ENCODE measurements around the gene FGF14.
"Not testable (repeated sequence)": the region's sequence is repeated elsewhere in the genome, so short reads cannot be mapped to it uniquely, and the experiment has no call there.

FGF14 gene

GRCh38 chr13:102122147-102122546 lies 279.7 kb downstream of the FGF14 start:
- ATAC-seq (replicated peaks) (no peak), DNase-seq (no peak)
- Mint-ChIP-seq H3K27me3 (no peaks in the 10 kb centered on the region), H3K4me1 (no peaks in the 10 kb centered on the region), H3K4me3 (no peak overlapping the region), H3K36me3 (no peaks in the 10 kb centered on the region), H3K27ac (no peak overlapping the region), H3K9me3 (no peaks in the 10 kb centered on the region)

DNA sequence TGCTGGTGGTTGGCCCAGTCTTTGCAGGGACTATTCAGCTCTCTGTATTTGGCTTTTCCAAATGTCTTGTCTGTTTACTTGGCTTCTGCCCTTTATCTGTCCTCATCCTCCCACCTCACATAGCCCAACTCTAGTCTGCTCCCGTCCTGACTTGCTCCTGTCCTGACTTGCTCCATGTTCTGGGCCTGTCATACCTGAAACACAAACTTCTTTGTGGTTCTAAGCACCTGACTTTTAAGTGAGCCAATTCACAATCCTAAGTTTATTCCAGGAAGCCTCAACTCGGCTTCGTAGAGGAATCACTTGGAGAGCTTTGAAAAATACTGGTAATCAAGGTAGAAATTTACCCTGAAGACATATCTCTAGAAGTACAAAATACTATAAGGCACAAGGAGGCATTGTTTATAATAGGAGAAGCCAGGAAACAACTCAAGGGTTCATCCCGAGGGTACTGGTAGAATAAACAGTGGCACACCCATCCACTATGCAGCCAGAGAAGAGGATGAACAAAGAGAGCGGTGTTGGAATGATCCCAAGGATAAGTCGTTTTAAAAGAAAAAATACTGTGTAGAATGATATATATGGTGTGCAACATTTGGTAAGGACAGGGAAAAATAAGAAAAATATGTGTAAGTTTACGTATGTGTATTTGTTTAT lies 284.5 kb downstream of the FGF14 start:
- H3K4me3 Mint-ChIP-seq, result no peak overlapping the region
- H3K27ac Mint-ChIP-seq, result no peak overlapping the region
- no peaks in the 10 kb centered on the region for H3K4me1 Mint-ChIP-seq
- DNase-seq, result no peak
- H3K36me3 Mint-ChIP-seq, result no peaks in the 10 kb centered on the region
- H3K27me3 Mint-ChIP-seq, result no peaks in the 10 kb centered on the region
- no peak for ATAC-seq (replicated peaks)
- H3K9me3 Mint-ChIP-seq, result peaks cover 0 to 1% of the 10 kb centered on the region in 2 donors

- DNase-seq (no peak), ATAC-seq (replicated peaks) (no peak)
- H3K4me1 Mint-ChIP-seq, result no peaks in the 10 kb centered on the region
- no peaks in the 10 kb centered on the region for H3K27me3 Mint-ChIP-seq
- H3K9me3 Mint-ChIP-seq, result peaks cover 0 to 1% of the 10 kb centered on the region in 2 donors
- no peak overlapping the region for H3K27ac Mint-ChIP-seq
- H3K36me3 Mint-ChIP-seq, result no peaks in the 10 kb centered on the region
- H3K4me3 Mint-ChIP-seq, result no peak overlapping the region
Measured at GRCh38 chr13:102103469-102103868, 298.4 kb downstream of the FGF14 start.

DNA sequence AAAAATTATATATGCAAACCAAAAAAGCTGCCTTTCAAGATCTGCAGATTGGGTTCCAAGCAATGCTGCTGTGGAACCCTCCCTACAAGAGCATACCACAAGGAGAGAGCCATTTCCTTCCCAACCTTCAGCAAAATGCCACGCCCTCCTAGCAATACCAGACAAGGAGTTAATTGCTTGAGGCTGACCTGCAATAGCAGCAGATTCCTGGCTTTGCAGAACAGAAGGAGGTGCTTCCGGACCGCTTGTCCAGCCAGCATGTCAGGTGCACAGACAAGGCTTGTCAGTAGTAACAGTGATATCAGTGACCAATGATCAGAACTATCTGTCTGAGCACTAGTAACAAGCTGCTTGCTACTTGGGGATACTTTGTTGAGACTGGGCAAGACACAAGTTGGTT lies 301.6 kb downstream of the FGF14 start:
- DNase-seq (no peak), ATAC-seq (replicated peaks) (no peak)
- Mint-ChIP-seq H3K27ac (no peak overlapping the region), H3K36me3 (no peaks in the 10 kb centered on the region), H3K4me3 (no peak overlapping the region), H3K27me3 (no peaks in the 10 kb centered on the region), H3K9me3 (peaks cover 0 to 1% of the 10 kb centered on the region in 2 donors), H3K4me1 (no peaks in the 10 kb centered on the region)

DNA sequence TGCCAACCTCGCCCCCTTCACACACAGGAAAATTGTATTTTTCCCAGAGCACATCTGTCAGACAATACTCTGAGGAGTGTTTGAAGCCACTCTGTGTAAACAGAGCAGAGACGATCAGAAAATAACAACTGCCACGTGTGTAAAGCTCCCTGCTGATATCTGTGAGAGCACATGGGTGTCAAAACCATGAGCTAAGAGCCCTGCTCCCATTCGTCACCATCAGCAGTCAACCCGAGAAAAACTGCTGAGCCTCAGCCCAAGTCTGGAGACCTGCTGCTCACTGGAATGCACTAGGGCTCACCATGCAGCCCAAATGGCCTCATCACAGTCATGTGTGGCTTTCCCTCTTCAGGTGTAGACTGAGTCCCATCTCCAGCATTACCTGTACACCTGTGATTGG lies 304.1 kb downstream of the FGF14 start:
- Mint-ChIP-seq H3K4me1 (no peaks in the 10 kb centered on the region), H3K4me3 (no peak overlapping the region), H3K27ac (no peak overlapping the region), H3K36me3 (no peaks in the 10 kb centered on the region), H3K9me3 (no peaks in the 10 kb centered on the region), H3K27me3 (no peaks in the 10 kb centered on the region)
- DNase-seq, result no peak
- no peak for ATAC-seq (replicated peaks)

DNA sequence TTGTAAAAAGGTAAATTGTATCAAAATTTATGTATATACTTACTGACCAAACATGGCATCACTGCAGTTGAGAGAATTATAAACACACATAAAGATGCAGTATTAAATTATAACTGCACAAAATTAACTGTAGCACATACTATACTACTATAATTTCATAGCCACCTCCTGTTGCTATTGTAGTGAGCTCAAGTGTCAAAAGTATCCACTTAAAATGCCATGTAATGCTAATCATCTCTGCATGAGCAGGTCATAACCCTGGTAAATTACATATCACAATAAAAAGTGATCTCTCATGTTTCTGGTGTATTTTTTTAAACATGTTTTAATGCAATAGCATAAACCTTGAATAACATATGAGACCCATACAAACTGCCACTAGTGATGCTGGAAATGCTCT lies 308.6 kb downstream of the FGF14 start:
- not testable (repeated sequence) for H3K27ac Mint-ChIP-seq; H3K36me3 Mint-ChIP-seq; H3K4me1 Mint-ChIP-seq; DNase-seq; ATAC-seq (replicated peaks); H3K4me3 Mint-ChIP-seq; H3K9me3 Mint-ChIP-seq; H3K27me3 Mint-ChIP-seq

DNA sequence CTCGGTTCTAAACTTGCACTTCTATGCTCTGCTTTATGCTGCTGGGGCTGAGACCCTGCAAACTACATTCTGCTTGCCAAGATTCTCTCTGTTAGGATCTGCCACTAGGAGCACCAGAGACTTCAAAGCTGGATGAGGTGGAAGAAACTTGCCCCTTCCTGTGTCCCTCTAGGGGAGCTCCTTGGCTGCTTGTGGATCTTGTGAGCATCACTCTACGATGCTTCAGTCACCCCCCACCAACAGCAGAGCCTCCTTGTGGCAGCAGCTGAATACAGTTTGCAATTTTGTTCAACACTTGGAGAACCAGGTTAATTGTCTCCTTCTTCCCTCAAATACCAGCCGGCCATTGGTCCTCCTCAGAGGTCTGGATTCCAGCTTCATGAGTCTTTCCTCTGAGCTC lies 310.6 kb downstream of the FGF14 start:
- H3K36me3 Mint-ChIP-seq, result no peaks in the 10 kb centered on the region
- H3K4me1 Mint-ChIP-seq, result no peaks in the 10 kb centered on the region
- H3K27ac Mint-ChIP-seq, result no peak overlapping the region
- DNase-seq (no peak), ATAC-seq (replicated peaks) (no peak)
- no peaks in the 10 kb centered on the region for H3K9me3 Mint-ChIP-seq
- no peak overlapping the region for H3K4me3 Mint-ChIP-seq
- H3K27me3 Mint-ChIP-seq, result no peaks in the 10 kb centered on the region

- ATAC-seq (replicated peaks) (no peak), DNase-seq (no peak)
- Mint-ChIP-seq H3K36me3 (no peaks in the 10 kb centered on the region), H3K4me3 (no peak overlapping the region), H3K27ac (no peak overlapping the region), H3K4me1 (no peaks in the 10 kb centered on the region), H3K9me3 (no peaks in the 10 kb centered on the region), H3K27me3 (no peaks in the 10 kb centered on the region)
Measured at GRCh38 chr13:102090532-102090931, 311.3 kb downstream of the FGF14 start.

- Mint-ChIP-seq H3K4me3 (no peak overlapping the region), H3K4me1 (no peaks in the 10 kb centered on the region), H3K9me3 (no peaks in the 10 kb centered on the region), H3K27me3 (no peaks in the 10 kb centered on the region), H3K27ac (no peak overlapping the region), H3K36me3 (no peaks in the 10 kb centered on the region)
- DNase-seq (no peak), ATAC-seq (replicated peaks) (no peak)
Measured at GRCh38 chr13:102089722-102090121, 312.1 kb downstream of the FGF14 start.

DNA sequence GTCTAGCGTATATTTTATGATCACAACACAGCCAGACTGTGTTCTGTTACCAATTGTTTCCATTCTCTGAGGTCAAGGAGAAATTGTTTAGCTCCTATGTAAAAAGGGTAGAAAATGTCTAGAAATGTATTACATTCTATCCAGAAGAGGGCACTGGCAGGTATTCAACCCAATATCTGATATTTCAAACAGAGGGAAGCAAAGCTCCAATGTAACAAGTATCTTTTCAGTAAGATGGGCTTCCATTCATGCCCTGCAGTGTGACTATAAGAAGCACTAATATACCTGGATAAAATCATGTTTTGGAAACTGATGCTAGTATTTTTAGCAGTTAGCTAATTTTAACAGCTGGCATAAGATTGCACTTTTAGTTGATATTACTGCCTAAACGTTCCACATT lies 312.7 kb downstream of the FGF14 start:
- ATAC-seq (replicated peaks) (no peak), DNase-seq (no peak)
- Mint-ChIP-seq H3K9me3 (no peaks in the 10 kb centered on the region), H3K4me3 (no peak overlapping the region), H3K27me3 (no peaks in the 10 kb centered on the region), H3K27ac (no peak overlapping the region), H3K4me1 (no peaks in the 10 kb centered on the region), H3K36me3 (no peaks in the 10 kb centered on the region)

DNA sequence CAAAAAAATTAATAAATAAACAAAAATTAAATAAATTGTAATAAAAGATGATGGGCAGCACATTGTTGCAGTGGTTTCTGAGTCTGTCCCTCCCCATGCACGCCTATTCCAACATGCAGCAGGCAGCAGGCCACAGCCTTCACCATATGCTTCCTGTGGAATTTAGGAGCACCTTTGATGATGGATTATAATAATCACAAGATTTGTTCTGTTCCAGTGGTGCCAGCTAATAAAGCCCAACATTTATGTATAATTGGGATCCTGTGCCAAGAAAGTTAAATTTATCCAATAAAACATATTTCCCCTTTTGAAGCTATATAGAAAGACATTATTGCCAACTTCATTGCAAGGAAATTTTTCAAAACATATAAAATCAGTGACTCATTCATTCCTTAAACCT lies 328.6 kb downstream of the FGF14 start:
- H3K4me1 Mint-ChIP-seq, result no peaks in the 10 kb centered on the region
- no peak overlapping the region for H3K27ac Mint-ChIP-seq
- DNase-seq, result no peak

DNA sequence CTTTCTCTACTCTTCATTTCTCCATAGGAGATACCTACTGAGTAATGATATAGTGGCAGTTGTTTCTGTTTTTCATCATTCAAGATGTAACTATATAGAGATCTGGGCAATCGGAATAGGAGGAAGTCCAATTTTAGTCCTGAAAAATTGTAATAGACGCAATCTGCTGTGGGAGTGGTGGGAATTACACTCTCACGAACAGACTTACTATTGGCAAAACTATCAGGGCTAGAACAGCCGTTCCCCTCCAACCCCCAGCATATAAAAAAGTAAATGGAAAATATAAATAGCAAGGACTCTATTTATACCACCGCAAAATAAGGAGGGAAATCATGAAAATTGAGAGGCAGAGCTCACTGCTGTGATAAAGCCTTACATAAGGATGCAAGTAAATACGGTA lies 330.1 kb downstream of the FGF14 start:
- Mint-ChIP-seq H3K27ac (no peak overlapping the region), H3K9me3 (peaks cover 0 to 6% of the 10 kb centered on the region in 2 donors), H3K27me3 (no peaks in the 10 kb centered on the region), H3K36me3 (no peaks in the 10 kb centered on the region), H3K4me3 (no peak overlapping the region), H3K4me1 (no peaks in the 10 kb centered on the region)
- no peak for ATAC-seq (replicated peaks)
- no peak for DNase-seq

More for the DNA sequence above, 328.6 kb downstream of the FGF14 start:
- Mint-ChIP-seq H3K4me3 (no peak overlapping the region), H3K9me3 (peaks cover 0 to 2% of the 10 kb centered on the region in 2 donors), H3K27me3 (no peaks in the 10 kb centered on the region), H3K36me3 (no peaks in the 10 kb centered on the region)
- ATAC-seq (replicated peaks), result no peak

DNA sequence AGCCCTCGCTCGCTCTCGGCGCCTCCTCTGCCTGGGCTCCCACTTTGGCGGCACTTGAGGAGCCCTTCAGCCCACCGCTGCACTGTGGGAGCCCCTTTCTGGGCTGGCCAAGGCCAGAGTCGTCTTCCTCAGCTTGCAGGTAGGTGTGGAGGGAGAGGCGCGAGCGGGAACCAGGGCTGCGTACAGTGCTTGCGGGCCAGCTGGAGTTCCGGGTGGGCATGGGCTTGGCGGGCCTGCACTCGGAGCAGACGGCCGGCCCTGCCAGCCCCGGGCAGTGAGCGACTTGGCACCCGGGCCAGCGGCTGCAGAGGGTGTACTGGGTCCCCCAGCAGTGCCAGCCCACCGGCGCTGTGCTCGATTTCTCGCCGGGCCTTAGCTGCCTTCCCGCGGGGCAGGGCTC lies 333.5 kb downstream of the FGF14 start:
- H3K27ac Mint-ChIP-seq; H3K27me3 Mint-ChIP-seq; H3K36me3 Mint-ChIP-seq; H3K4me1 Mint-ChIP-seq; DNase-seq; H3K9me3 Mint-ChIP-seq; ATAC-seq (replicated peaks); H3K4me3 Mint-ChIP-seq: not testable (repeated sequence)

- ATAC-seq (replicated peaks), result no peak
- no peaks in the 10 kb centered on the region for H3K27me3 Mint-ChIP-seq
- no peak for DNase-seq
- peaks cover 17 to 36% of the 10 kb centered on the region in 2 donors for H3K9me3 Mint-ChIP-seq
- no peaks in the 10 kb centered on the region for H3K36me3 Mint-ChIP-seq
- no peaks in the 10 kb centered on the region for H3K4me1 Mint-ChIP-seq
- H3K27ac Mint-ChIP-seq, result no peak overlapping the region
- H3K4me3 Mint-ChIP-seq, result no peak overlapping the region
Measured at GRCh38 chr13:102055090-102055779, 346.6 kb downstream of the FGF14 start.

DNA sequence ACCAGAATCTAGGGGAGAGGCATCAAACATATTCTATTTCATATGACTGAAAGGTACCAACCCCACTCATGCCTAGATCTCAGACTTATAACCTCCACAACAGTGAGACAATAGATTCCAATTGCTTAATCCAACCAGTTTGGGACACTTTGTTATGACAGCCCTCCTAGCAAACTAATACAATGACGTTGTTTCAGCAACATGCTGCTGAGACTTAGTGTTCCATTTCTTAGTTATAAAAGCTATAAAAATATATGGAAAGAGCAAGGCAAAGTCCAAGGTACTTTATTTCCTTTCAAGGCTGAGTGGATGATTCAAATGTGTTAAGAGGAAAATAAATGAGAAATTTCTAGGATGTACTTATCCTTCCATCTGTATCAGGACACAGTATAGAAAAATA lies 352.0 kb downstream of the FGF14 start:
- no peaks in the 10 kb centered on the region for H3K36me3 Mint-ChIP-seq

More for the DNA sequence above, 352.0 kb downstream of the FGF14 start:
- Mint-ChIP-seq H3K4me3 (no peak overlapping the region), H3K27me3 (no peaks in the 10 kb centered on the region), H3K27ac (no peak overlapping the region), H3K4me1 (no peaks in the 10 kb centered on the region), H3K9me3 (peaks cover 22 to 36% of the 10 kb centered on the region in 2 donors)
- no peak for ATAC-seq (replicated peaks)
- DNase-seq, result no peak
